ENCODE data around the gene TNFRSF8. TPM values are rescaled to one million over a fixed set of nuclear protein-coding genes. Genes with fewer than 3 reads are reported as not detected.

Gene TNFRSF8
- total RNA-seq, 1 donor from 2014 or later, result 1.8 TPM

GRCh38 chr1:12148958-12149790, 86.1 kb downstream of the TNFRSF8 start:
- TF ChIP-seq CTCF (IDR thresholded peaks at IDR 0.05), result no peak
- no peak for ATAC-seq
- peak overlapping the region; percentile 7 for H3K27ac ChIP-seq
- no peak overlapping the region for H3K4me3 ChIP-seq
- H3K9me3 ChIP-seq, result no peaks in the 10 kb centered on the region
- intact Hi-C loops (cut with DNase I), result loop anchor here (10.0 kb wide), 1 partner anchor 46 kb away; no protein-coding TSS in a partner anchor
- H3K36me3 ChIP-seq, result no peaks in the 10 kb centered on the region
- H3K27me3 ChIP-seq, result no peaks in the 10 kb centered on the region
- no peak for DNase-seq
- peaks cover 72% of the 10 kb centered on the region for H3K4me1 ChIP-seq

- Histone ChIP-seq H3K9me3 (no peaks in the 10 kb centered on the region), H3K4me3 (no peak overlapping the region), H3K36me3 (no peaks in the 10 kb centered on the region), H3K27me3 (no peaks in the 10 kb centered on the region), H3K4me1 (peaks cover 66% of the 10 kb centered on the region), H3K27ac (peak overlapping the region; percentile 73)
- intact Hi-C loops (cut with DNase I), result loop anchor here (10.0 kb wide), 1 partner anchor 45 kb away; no protein-coding TSS in a partner anchor
- ATAC-seq (no peak), DNase-seq (no peak)
- TF ChIP-seq CTCF (IDR thresholded peaks at IDR 0.05), result no peak
These were observed 86.7 kb downstream of the TNFRSF8 start for GRCh38 chr1:12149791-12150175.

- DNase-seq, result no peak
- intact Hi-C loops (cut with DNase I), result no loop called here
- Histone ChIP-seq H3K4me1 (peaks cover 61% of the 10 kb centered on the region), H3K4me3 (no peak overlapping the region), H3K36me3 (no peaks in the 10 kb centered on the region), H3K27ac (peak overlapping the region; percentile 73), H3K9me3 (no peaks in the 10 kb centered on the region), H3K27me3 (no peaks in the 10 kb centered on the region)
- peak; percentile 65 for ATAC-seq
- no peak for TF ChIP-seq CTCF (IDR thresholded peaks at IDR 0.05)
These were observed 87.5 kb downstream of the TNFRSF8 start for GRCh38 chr1:12150456-12151200.

GRCh38 chr1:12151465-12151864, 88.4 kb downstream of the TNFRSF8 start:
- no peaks in the 10 kb centered on the region for H3K9me3 ChIP-seq
- peak overlapping the region; percentile 73 for H3K27ac ChIP-seq
- H3K4me3 ChIP-seq, result no peak overlapping the region
- ATAC-seq (no peak), DNase-seq (no peak)
- H3K36me3 ChIP-seq, result no peaks in the 10 kb centered on the region
- intact Hi-C loops (cut with DNase I), result no loop called here
- TF ChIP-seq CTCF (IDR thresholded peaks at IDR 0.05), result no peak
- peaks cover 57% of the 10 kb centered on the region for H3K4me1 ChIP-seq
- no peaks in the 10 kb centered on the region for H3K27me3 ChIP-seq

GRCh38 chr1:12152113-12152891, 89.2 kb downstream of the TNFRSF8 start:
- Histone ChIP-seq H3K36me3 (no peaks in the 10 kb centered on the region), H3K4me1 (peaks cover 55% of the 10 kb centered on the region), H3K27ac (peak overlapping the region; percentile 75), H3K27me3 (no peaks in the 10 kb centered on the region), H3K9me3 (no peaks in the 10 kb centered on the region), H3K4me3 (no peak overlapping the region)
- intact Hi-C loops (cut with DNase I), result no loop called here
- TF ChIP-seq CTCF (IDR thresholded peaks at IDR 0.05), result no peak
- ATAC-seq, result no peak
- no peak for DNase-seq
